Measurements from ENCODE around the gene NT5C2. TPM values are rescaled to one million over a fixed set of nuclear protein-coding genes. Genes with fewer than 3 reads are reported as not detected.

The NT5C2 gene
- total RNA-seq, 1 donor from 2014 or later = 41.0 TPM

- no peak for DNase-seq (ENCODE audit: low read depth)
- no peak for TF ChIP-seq CTCF (conservative IDR thresholded peaks at IDR 0.05; ENCODE audit: low read depth, low read length)
- no peak overlapping the region for H3K4me3 ChIP-seq (ENCODE audit: low read depth, low read length)
Observed at GRCh38 chr10:103077491-103078308, 115.4 kb downstream of the NT5C2 start.

- TF ChIP-seq CTCF (conservative IDR thresholded peaks at IDR 0.05; ENCODE audit: low read depth, low read length) = no peak
- no peak for DNase-seq (ENCODE audit: low read depth)
- H3K4me3 ChIP-seq (ENCODE audit: low read depth, low read length) = no peak overlapping the region
Observed at GRCh38 chr10:103077020-103077419, 116.1 kb downstream of the NT5C2 start.

- H3K4me3 ChIP-seq (ENCODE audit: low read depth, low read length) = no peak overlapping the region
- DNase-seq (ENCODE audit: low read depth) = no peak
- no peak for TF ChIP-seq CTCF (conservative IDR thresholded peaks at IDR 0.05; ENCODE audit: low read depth, low read length)
Observed at GRCh38 chr10:103072891-103073290, 120.2 kb downstream of the NT5C2 start.

GRCh38 chr10:103072276-103072675 is 120.8 kb downstream of the NT5C2 start:
- H3K4me3 ChIP-seq (ENCODE audit: low read depth, low read length) = no peak overlapping the region
- TF ChIP-seq CTCF (conservative IDR thresholded peaks at IDR 0.05; ENCODE audit: low read depth, low read length) = no peak

GRCh38 chr10:103069453-103070331 is 123.4 kb downstream of the NT5C2 start:
- no peak for DNase-seq (ENCODE audit: low read depth)

More at GRCh38 chr10:103072276-103072675, 120.8 kb downstream of the NT5C2 start:
- DNase-seq (ENCODE audit: low read depth) = no peak

GRCh38 chr10:103067956-103068355 is 125.1 kb downstream of the NT5C2 start:
- no peak for TF ChIP-seq CTCF (conservative IDR thresholded peaks at IDR 0.05; ENCODE audit: low read depth, low read length)
- DNase-seq (ENCODE audit: low read depth) = no peak
- H3K4me3 ChIP-seq (ENCODE audit: low read depth, low read length) = no peak overlapping the region

More at GRCh38 chr10:103069453-103070331, 123.4 kb downstream of the NT5C2 start:
- peak; percentile 78 for TF ChIP-seq CTCF (conservative IDR thresholded peaks at IDR 0.05; ENCODE audit: low read depth, low read length)
- no peak overlapping the region for H3K4me3 ChIP-seq (ENCODE audit: low read depth, low read length)
